Measurements from ENCODE around the gene C4orf50. TPM values are rescaled to one million over a fixed set of nuclear protein-coding genes. Genes with fewer than 3 reads are reported as not detected.

C4orf50 gene
- total and polyA plus RNA-seq, 2 of the 8 experiments (the other 6 are each of a cell fraction or from before 2014, with no cell fraction given), result 0.08 to 0.22 TPM

DNA sequence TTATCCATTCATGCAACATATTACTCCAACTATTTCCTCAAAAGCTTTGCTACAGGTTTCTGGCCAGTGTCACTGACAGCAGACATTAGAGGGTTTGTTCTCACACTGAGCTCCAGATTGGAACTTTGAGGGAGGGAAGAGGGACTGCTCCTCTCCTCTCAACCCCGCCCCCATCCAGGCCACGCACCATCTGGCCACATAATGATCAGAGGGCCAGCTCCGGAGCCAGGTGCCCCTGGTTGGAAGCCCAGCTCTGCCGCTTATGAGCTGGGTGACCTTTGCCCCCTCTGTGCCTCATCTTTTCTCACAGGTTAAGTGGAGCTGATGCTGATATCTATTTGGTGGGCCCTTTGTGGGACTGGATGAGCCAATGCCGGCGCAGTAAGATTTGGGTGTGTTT lies 55.8 kb downstream of the C4orf50 start (continued):
- no peak for TF ChIP-seq EP300 (IDR thresholded peaks at IDR 0.05; ENCODE audit: borderline replicate concordance in 1 of 2, low read depth in 2 of 2, low read length in 2 of 2)
- no peak for TF ChIP-seq ASH2L (IDR thresholded peaks at IDR 0.05; ENCODE audit: low read length)
- no peak for TF ChIP-seq SIX5 (IDR thresholded peaks at IDR 0.05; ENCODE audit: low read depth, low read length)
- TF ChIP-seq CTBP2 (IDR thresholded peaks at IDR 0.05; ENCODE audit: borderline replicate concordance, insufficient read depth, insufficient read length, low read length), result no peak
- no peak for TF ChIP-seq EGR1 (IDR thresholded peaks at IDR 0.05; ENCODE audit: borderline replicate concordance, low read depth, low read length)
- no peak for TF ChIP-seq NANOG (IDR thresholded peaks at IDR 0.05; ENCODE audit: insufficient read depth, low read depth, low read length, poor library complexity, severe bottlenecking)

All from H1 (cell line).